Upper lobe of left lung (tissue), 6 donors: ENCODE measurements around the gene RETN. TPM values are rescaled to one million over a fixed set of nuclear protein-coding genes. Genes with fewer than 3 reads are reported as not detected.

Source experiments
- ATAC-seq, 2 donors: fragments of 200-7000 bp; cut with Tn5 transposase; one replicate each; pipeline ENCODE4 v1.9.1; 2022; ENCODE audit warnings: mild to moderate bottlenecking in 2 of 2, moderate library complexity in 2 of 2; ENCODE audit not compliant: low FRiP score in 2 of 2
- DNase-seq, 2 donors: peaks; one replicate each; pipeline ENCODE4 v3.0.0-alpha.2; 2019 to 2020
- H3K27ac ChIP-seq, 4 donors: fragments of 200-600 bp; sonication (generic); one replicate each; pipeline ENCODE4 v1.5.1; 2016 to 2019
- H3K27me3 ChIP-seq, 4 donors: fragments of 200-600 bp; sonication (generic); one replicate each; pipeline ENCODE4 v1.5.1; 2017 to 2019
- H3K36me3 ChIP-seq, 4 donors: fragments of 200-600 bp; sonication (generic); one replicate each; pipeline ENCODE4 v1.5.1; 2016 to 2019
- H3K4me1 ChIP-seq, 4 donors: fragments of 200-600 bp; sonication (generic); one replicate each; pipeline ENCODE4 v1.5.1; 2018 to 2019
- H3K4me3 ChIP-seq, 4 donors: fragments of 200-600 bp; sonication (generic); one replicate each; pipeline ENCODE4 v1.5.1; 2017 to 2019; ENCODE audit warnings: mild to moderate bottlenecking in 2 of 4, moderate library complexity in 1 of 4
- H3K9me3 ChIP-seq, 4 donors: fragments of 200-600 bp; sonication (generic); one replicate each; pipeline ENCODE4 v1.5.1; 2018 to 2019
- EP300 ChIP-seq, 4 donors: sonication (generic); formaldehyde crosslinking; IDR thresholded peaks; one replicate each; pipeline ENCODE4 v1.5.1; 2017; ENCODE audit warnings: antibody characterized with exemption in 4 of 4, control low read depth in 2 of 4
- POLR2A ChIP-seq, 4 donors: fragments of 450-650 bp; IDR thresholded peaks; one replicate each; pipeline ENCODE4 v1.5.1; 2016 to 2017; ENCODE audit warnings: antibody characterized with exemption in 4 of 4, mild to moderate bottlenecking in 2 of 4
- POLR2AphosphoS5 ChIP-seq, 2 donors: sonication (generic); formaldehyde crosslinking; IDR thresholded peaks; one replicate each; pipeline ENCODE4 v1.5.1; 2017; ENCODE audit warnings: antibody characterized with exemption in 2 of 2
- WGBS, 2 donors: methylation state at CpG; one replicate each; pipeline ENCODE4 v1.1.5; 2017 to 2018; 5-methylcytosine and 5-hydroxymethylcytosine counted together
- total RNA-seq, 6 donors: library from RNA; depleted of rRNA in 4 of 6; stranded (reverse); fragments of >200 nt in 4 of 6; gene quantifications; one replicate each; pipeline versions ENCODE4 v1.1.0 to v1.2.1, GENCODE V29; 2016 to 2021
- TF ChIP-seq, protein P1 (sequence below), 6 experiments: fragments of 450-650 bp in 4 of 6; fragments of 200-600 bp in 2 of 6; sonication (generic) in 2 of 6; IDR thresholded peaks; one replicate each; pipeline ENCODE4 v1.5.1; 2016 to 2019; ENCODE audit warnings: antibody characterized with exemption in 6 of 6
- donor health status: DM: no; HTN: no; CAD: no; lungs with moderate emphysema.
- donor health status: DM: no; HTN: yes; CAD: no; lungs with severe emphysema.

RETN gene
- total RNA-seq, 6 donors from 2014 or later, result 2.5 to 59.2 (median 13.8) TPM

GRCh38 chr19:7633698-7634097 lies 35.2 kb upstream of the RETN start, which contains the start of gene PCP2:
PCP2 (minus strand) TSS chr19:7633719; CDS start chr19:7633457, 262 bp downstream.
- H3K27ac ChIP-seq, result no peak within 1 kb of the TSS
- peaks cover 13 to 47% (median 31%) of the 10 kb centered on the region in 4 donors for H3K4me1 ChIP-seq
- H3K27me3 ChIP-seq, result peaks cover 0 to 6% (median 0%) of the 10 kb centered on the region in 4 donors
- no peaks in the 10 kb centered on the region for H3K9me3 ChIP-seq
- no peak within 1 kb of the TSS for H3K4me3 ChIP-seq
- WGBS, 2 donors, result 62% methylated on average over 2 of the region's 2 CpGs; no CpG with 5 or more reads in 1 of the 2 donors
- DNase-seq (no peak), ATAC-seq (no peak)
- peaks cover 0 to 15% (median 4%) of the 10 kb centered on the region in 4 donors for H3K36me3 ChIP-seq
- TF ChIP-seq, protein P1, sequence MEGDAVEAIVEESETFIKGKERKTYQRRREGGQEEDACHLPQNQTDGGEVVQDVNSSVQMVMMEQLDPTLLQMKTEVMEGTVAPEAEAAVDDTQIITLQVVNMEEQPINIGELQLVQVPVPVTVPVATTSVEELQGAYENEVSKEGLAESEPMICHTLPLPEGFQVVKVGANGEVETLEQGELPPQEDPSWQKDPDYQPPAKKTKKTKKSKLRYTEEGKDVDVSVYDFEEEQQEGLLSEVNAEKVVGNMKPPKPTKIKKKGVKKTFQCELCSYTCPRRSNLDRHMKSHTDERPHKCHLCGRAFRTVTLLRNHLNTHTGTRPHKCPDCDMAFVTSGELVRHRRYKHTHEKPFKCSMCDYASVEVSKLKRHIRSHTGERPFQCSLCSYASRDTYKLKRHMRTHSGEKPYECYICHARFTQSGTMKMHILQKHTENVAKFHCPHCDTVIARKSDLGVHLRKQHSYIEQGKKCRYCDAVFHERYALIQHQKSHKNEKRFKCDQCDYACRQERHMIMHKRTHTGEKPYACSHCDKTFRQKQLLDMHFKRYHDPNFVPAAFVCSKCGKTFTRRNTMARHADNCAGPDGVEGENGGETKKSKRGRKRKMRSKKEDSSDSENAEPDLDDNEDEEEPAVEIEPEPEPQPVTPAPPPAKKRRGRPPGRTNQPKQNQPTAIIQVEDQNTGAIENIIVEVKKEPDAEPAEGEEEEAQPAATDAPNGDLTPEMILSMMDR (IDR thresholded peaks at IDR 0.05), result no peak
- TF ChIP-seq EP300 (IDR thresholded peaks at IDR 0.05) (no peak), POLR2AphosphoS5 (IDR thresholded peaks at IDR 0.05) (no peak)

GRCh38 chr19:7635670-7636069 lies 33.2 kb upstream of the RETN start:
- peaks cover 6 to 49% (median 21%) of the 10 kb centered on the region in 4 donors for H3K4me1 ChIP-seq
- H3K9me3 ChIP-seq, result no peaks in the 10 kb centered on the region
- no peak overlapping the region for H3K27ac ChIP-seq
- H3K27me3 ChIP-seq, result peaks cover 0 to 6% (median 0%) of the 10 kb centered on the region in 4 donors
- 45 to 49% methylated on average over 6 of the region's 6 CpGs for WGBS, 2 donors
- H3K36me3 ChIP-seq, result peaks cover 0 to 20% (median 8%) of the 10 kb centered on the region in 4 donors
- TF ChIP-seq, protein P1 (IDR thresholded peaks at IDR 0.05), result no peak
- TF ChIP-seq EP300 (IDR thresholded peaks at IDR 0.05), result no peak
- no peak for TF ChIP-seq POLR2AphosphoS5 (IDR thresholded peaks at IDR 0.05)
- TF ChIP-seq POLR2A (IDR thresholded peaks at IDR 0.05), result no peak
- no peak overlapping the region for H3K4me3 ChIP-seq
- ATAC-seq (no peak), DNase-seq (no peak)

DNA sequence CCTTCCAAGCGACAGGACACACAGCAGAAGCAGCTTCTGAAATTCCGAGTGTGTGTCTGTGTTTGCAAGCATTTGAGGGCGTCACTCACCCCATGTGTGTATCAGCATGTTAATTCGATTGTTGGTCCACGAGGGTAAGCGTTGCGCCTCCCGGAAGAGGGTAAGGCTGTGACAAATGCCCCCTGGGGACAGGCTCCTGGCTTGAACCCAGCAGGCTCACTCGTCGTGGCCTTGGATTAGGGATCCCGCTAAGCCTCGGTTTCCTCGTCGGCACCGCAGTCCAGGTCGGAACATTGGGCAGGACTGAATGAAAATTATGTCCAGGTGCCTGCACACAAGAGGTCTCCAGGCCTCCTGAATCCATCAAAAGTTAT lies 32.5 kb upstream of the RETN start:
- peaks cover 0 to 6% (median 0%) of the 10 kb centered on the region in 4 donors for H3K27me3 ChIP-seq
- ATAC-seq, result no peak
- H3K4me3 ChIP-seq, result peak overlapping the region in 3 of 4 donors; percentile 75 to 90 (median 76)
- no peak for DNase-seq
- H3K36me3 ChIP-seq, result peaks cover 0 to 19% (median 10%) of the 10 kb centered on the region in 4 donors
- H3K9me3 ChIP-seq, result no peaks in the 10 kb centered on the region
- 70 to 76% methylated on average over 12 to 16 of the region's 16 CpGs for WGBS, 2 donors
- H3K27ac ChIP-seq, result peak overlapping the region; percentile 93 to 97 (median 94)
- H3K4me1 ChIP-seq, result peaks cover under 1 to 43% (median 14%) of the 10 kb centered on the region in 4 donors
- TF ChIP-seq EP300 (IDR thresholded peaks at IDR 0.05), result no peak
- no peak for TF ChIP-seq POLR2AphosphoS5 (IDR thresholded peaks at IDR 0.05)
- TF ChIP-seq POLR2A (IDR thresholded peaks at IDR 0.05), result no peak
- TF ChIP-seq, protein P1 (IDR thresholded peaks at IDR 0.05), result no peak

DNA sequence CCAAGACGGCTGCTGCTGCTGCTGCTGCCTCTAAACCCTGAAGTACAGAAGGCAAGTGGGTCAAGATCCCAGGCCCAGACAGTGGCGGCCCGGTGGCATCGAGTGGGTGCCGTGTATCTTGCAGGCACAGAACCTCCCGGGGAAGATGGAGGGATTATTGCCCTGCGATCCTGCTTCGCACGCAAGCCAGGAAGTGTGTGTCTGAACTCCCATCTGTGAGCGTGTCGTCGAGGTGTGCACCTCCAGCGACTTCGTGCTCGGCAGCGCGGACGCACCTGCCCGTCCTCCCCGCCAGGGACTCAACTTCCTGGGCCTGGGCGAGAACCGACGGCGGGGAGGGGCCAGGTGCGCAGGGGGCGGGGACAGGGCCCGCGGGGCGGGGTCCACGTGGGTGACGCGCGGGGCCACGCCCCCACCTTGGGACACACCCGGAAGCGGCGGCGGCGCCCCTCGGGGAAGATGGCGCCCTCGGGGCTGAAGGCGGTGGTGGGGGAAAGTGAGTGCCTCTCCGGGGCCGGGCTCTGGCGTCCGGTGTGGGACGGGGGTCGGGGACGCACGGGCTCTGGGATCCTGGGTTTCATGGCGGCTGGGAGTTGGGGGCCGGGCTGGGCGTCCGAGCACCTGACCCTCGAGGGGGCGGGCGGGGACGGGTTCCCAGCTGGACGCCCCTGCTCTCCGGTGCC lies 32.0 kb upstream of the RETN start, which contains the start of gene STXBP2:
Gene STXBP2 (plus strand): TSS at position 420 of the 683 bp plus-strand sequence. CDS start 40 bp downstream, at position 460.
- ATAC-seq, result peak; percentile 92 to 93

More for the DNA sequence above, 32.0 kb upstream of the RETN start, which contains the start of gene STXBP2:
- Histone ChIP-seq H3K27me3 (peaks cover 0 to 6% (median 0%) of the 10 kb centered on the region in 4 donors), H3K9me3 (no peaks in the 10 kb centered on the region), H3K36me3 (peaks cover 0 to 15% (median 10%) of the 10 kb centered on the region in 4 donors), H3K4me3 (peak within 1 kb of the TSS; percentile 55 to 90 (median 76)), H3K27ac (peak within 1 kb of the TSS; percentile 93 to 97 (median 94)), H3K4me1 (peaks cover 0 to 39% (median 13%) of the 10 kb centered on the region in 4 donors)
- TF ChIP-seq POLR2AphosphoS5 (IDR thresholded peaks at IDR 0.05) (peak; percentile 80 to 81), POLR2A (IDR thresholded peaks at IDR 0.05) (peak in 3 of 4 donors; percentile 22 to 82 (median 47)), EP300 (IDR thresholded peaks at IDR 0.05) (no peak)
- TF ChIP-seq, protein P1 (IDR thresholded peaks at IDR 0.05), result peak; percentile 34 to 69 (median 60)
- DNase-seq, result peak; percentile 90 to 98
- WGBS, 2 donors, result 3 to 13% methylated on average over 28 to 31 of the region's 61 CpGs
